ENCODE measurements around the gene PARD3.

The PARD3 gene

GRCh38 chr10:34205452-34205851 is 609.6 kb downstream of the PARD3 start:
- no peak for TF ChIP-seq CTCF (IDR thresholded peaks at IDR 0.05; ENCODE audit: low read depth, low read length, missing control alignments)
- no peak overlapping the region for H3K4me3 ChIP-seq (ENCODE audit: low read depth, low read length)
- DNase-seq (ENCODE audit: low read depth), result no peak

- no peak for DNase-seq (ENCODE audit: low read depth)
- no peak for TF ChIP-seq CTCF (IDR thresholded peaks at IDR 0.05; ENCODE audit: low read depth, low read length, missing control alignments)
- no peak overlapping the region for H3K4me3 ChIP-seq (ENCODE audit: low read depth, low read length)
These were observed 611.0 kb downstream of the PARD3 start for GRCh38 chr10:34203966-34204630.

GRCh38 chr10:34200355-34200901 is 614.7 kb downstream of the PARD3 start:
- no peak for DNase-seq (ENCODE audit: low read depth)
- no peak overlapping the region for H3K4me3 ChIP-seq (ENCODE audit: low read depth, low read length)
- TF ChIP-seq CTCF (IDR thresholded peaks at IDR 0.05; ENCODE audit: low read depth, low read length, missing control alignments), result no peak

GRCh38 chr10:34198953-34199352 is 616.1 kb downstream of the PARD3 start:
- H3K4me3 ChIP-seq (ENCODE audit: low read depth, low read length), result no peak overlapping the region
- no peak for TF ChIP-seq CTCF (IDR thresholded peaks at IDR 0.05; ENCODE audit: low read depth, low read length, missing control alignments)
- no peak for DNase-seq (ENCODE audit: low read depth)

GRCh38 chr10:34196058-34196433 is 619.0 kb downstream of the PARD3 start:
- no peak for TF ChIP-seq CTCF (IDR thresholded peaks at IDR 0.05; ENCODE audit: low read depth, low read length, missing control alignments)
- no peak overlapping the region for H3K4me3 ChIP-seq (ENCODE audit: low read depth, low read length)
- DNase-seq (ENCODE audit: low read depth), result no peak

GRCh38 chr10:34195364-34196057 is 619.6 kb downstream of the PARD3 start:
- no peak overlapping the region for H3K4me3 ChIP-seq (ENCODE audit: low read depth, low read length)
- no peak for DNase-seq (ENCODE audit: low read depth)
- no peak for TF ChIP-seq CTCF (IDR thresholded peaks at IDR 0.05; ENCODE audit: low read depth, low read length, missing control alignments)

Data from GM12864 (cell line).